ENCODE measurements around the gene FBLN1.
"Not testable (repeated sequence)": the region's sequence is repeated elsewhere in the genome, so short reads cannot be mapped to it uniquely, and the experiment has no call there.

Gene FBLN1

GRCh38 chr22:45502215-45503049 lies at the start of gene FBLN1:
Gene FBLN1, plus strand, starts transcription at chr22:45502883. Its CDS starts 103 bp downstream, at chr22:45502986.
- DNase-seq, result peak; percentile 60

- no peak for DNase-seq
These were observed 48.9 kb upstream of the FBLN1 start for GRCh38 chr22:45453764-45454163.

- no peak for DNase-seq
These were observed 48.4 kb upstream of the FBLN1 start for GRCh38 chr22:45454275-45454674.

GRCh38 chr22:45455212-45455611 lies 47.5 kb upstream of the FBLN1 start:
- no peak for DNase-seq

GRCh38 chr22:45455621-45456020 lies 47.1 kb upstream of the FBLN1 start:
- no peak for DNase-seq

GRCh38 chr22:45456811-45457210 lies 45.9 kb upstream of the FBLN1 start:
- DNase-seq, result no peak

- DNase-seq, result no peak
These were observed 44.2 kb upstream of the FBLN1 start for GRCh38 chr22:45458532-45458931.

GRCh38 chr22:45459235-45459634 lies 43.4 kb upstream of the FBLN1 start:
- DNase-seq, result no peak

- no peak for DNase-seq
These were observed 42.2 kb upstream of the FBLN1 start for GRCh38 chr22:45460288-45461109.

GRCh38 chr22:45462034-45462655 lies 40.5 kb upstream of the FBLN1 start:
- DNase-seq, result peak; percentile 6

GRCh38 chr22:45463691-45464090 lies 39.0 kb upstream of the FBLN1 start:
- DNase-seq, result not testable (repeated sequence)

- DNase-seq, result no peak
These were observed 37.0 kb upstream of the FBLN1 start for GRCh38 chr22:45465633-45466032.

GRCh38 chr22:45468872-45469271 lies 33.8 kb upstream of the FBLN1 start:
- DNase-seq, result no peak

- no peak for DNase-seq
These were observed 33.2 kb upstream of the FBLN1 start for GRCh38 chr22:45469281-45470073.

- DNase-seq, result no peak
These were observed 31.8 kb upstream of the FBLN1 start for GRCh38 chr22:45470871-45471270.

GRCh38 chr22:45472426-45472825 lies 30.3 kb upstream of the FBLN1 start:
- DNase-seq, result no peak

GRCh38 chr22:45473626-45474237 lies 29.0 kb upstream of the FBLN1 start:
- no peak for DNase-seq

- no peak for DNase-seq
These were observed 27.5 kb upstream of the FBLN1 start for GRCh38 chr22:45475063-45475747.

- DNase-seq, result no peak
These were observed 26.7 kb upstream of the FBLN1 start for GRCh38 chr22:45475851-45476514.

- no peak for DNase-seq
These were observed 25.9 kb upstream of the FBLN1 start for GRCh38 chr22:45476814-45477213.
